HG02763 (cell line): Measurements from ENCODE around the gene LCLAT1.
"Not testable (repeated sequence)": the region's sequence is repeated elsewhere in the genome, so short reads cannot be mapped to it uniquely, and the experiment has no call there.

Experiments used
- ATAC-seq: cut with Tn5 transposase; IDR thresholded peaks from one replicate; pipeline ENCODE4 v1.9.1; 2021; ENCODE audit warnings: mild to moderate bottlenecking, moderate library complexity; ENCODE audit not compliant: unreplicated experiment

Gene LCLAT1

GRCh38 chr2:30484995-30485394 is 37.9 kb downstream of the LCLAT1 start:
- no peak for ATAC-seq

GRCh38 chr2:30486655-30487054 is 39.6 kb downstream of the LCLAT1 start:
- ATAC-seq: no peak

GRCh38 chr2:30487603-30488002 is 40.6 kb downstream of the LCLAT1 start:
- no peak for ATAC-seq

GRCh38 chr2:30488012-30488659 is 41.1 kb downstream of the LCLAT1 start:
- no peak for ATAC-seq

GRCh38 chr2:30491225-30491624 is 44.2 kb downstream of the LCLAT1 start:
- ATAC-seq: no peak

GRCh38 chr2:30492185-30492584 is 45.1 kb downstream of the LCLAT1 start:
- ATAC-seq: no peak

GRCh38 chr2:30492619-30493018 is 45.6 kb downstream of the LCLAT1 start:
- no peak for ATAC-seq

- no peak for ATAC-seq
These were observed 46.4 kb downstream of the LCLAT1 start for GRCh38 chr2:30493440-30493839.

- ATAC-seq: not testable (repeated sequence)
These were observed 48.9 kb downstream of the LCLAT1 start for GRCh38 chr2:30495896-30496295.

GRCh38 chr2:30499681-30500080 is 52.6 kb downstream of the LCLAT1 start:
- no peak for ATAC-seq

- ATAC-seq: no peak
These were observed 53.7 kb downstream of the LCLAT1 start for GRCh38 chr2:30500699-30501098.

- ATAC-seq: no peak
These were observed 55.3 kb downstream of the LCLAT1 start for GRCh38 chr2:30502310-30502709.

GRCh38 chr2:30503007-30503694 is 56.1 kb downstream of the LCLAT1 start:
- no peak for ATAC-seq

- no peak for ATAC-seq
These were observed 56.6 kb downstream of the LCLAT1 start for GRCh38 chr2:30503695-30504052.

- no peak for ATAC-seq
These were observed 57.7 kb downstream of the LCLAT1 start for GRCh38 chr2:30504731-30505130.

- ATAC-seq: no peak
These were observed 58.6 kb downstream of the LCLAT1 start for GRCh38 chr2:30505500-30506180.

- ATAC-seq: not testable (repeated sequence)
These were observed 60.4 kb downstream of the LCLAT1 start for GRCh38 chr2:30507460-30507859.

- no peak for ATAC-seq
These were observed 62.7 kb downstream of the LCLAT1 start for GRCh38 chr2:30509716-30510115.

GRCh38 chr2:30510409-30510808 is 63.4 kb downstream of the LCLAT1 start:
- ATAC-seq: no peak

GRCh38 chr2:30511122-30512083 is 64.4 kb downstream of the LCLAT1 start:
- no peak for ATAC-seq
